K562 (cell line): ENCODE results near the gene KCTD17. TPM values are rescaled to one million over a fixed set of nuclear protein-coding genes. Genes with fewer than 3 reads are reported as not detected.

ENCODE experiments used
- ATAC-seq: fragments of 200-7000 bp; cut with Tn5 transposase; 3 replicates; pipeline ENCODE4 v1.9.1; 2020; ENCODE audit warnings: moderate library complexity
- BruUV-seq: library from RNA; stranded (reverse); fragments of 400-500 nt; replicated peaks from 2 replicates; lab custom pipeline; 2021; lab: Mats Ljungman, UMichigan
- CTCF ChIA-PET: fragments of 300-600 bp; formaldehyde crosslinking; extraction: SDS; loops from one replicate; lab custom pipeline; 2021; ENCODE audit warnings: low intra/inter-chr PET ratio; lab: Yijun Ruan, JAX
- POLR2A ChIA-PET: fragments of 300-600, 350-650 bp; sonication (Branson Sonifier 250); formaldehyde crosslinking; extraction: SDS; loops from one replicate; lab custom pipeline; 2021; ENCODE audit warnings: antibody characterized with exemption, inconsistent platforms; lab: Yijun Ruan, JAX
- DNase-seq, 4 experiments: peaks; one replicate each; pipeline versions ENCODE4 v3.0.0 to v3.0.0-alpha.2; 2011 to 2018; ENCODE audit warnings: low spot score in 3 of 4, mixed read lengths in 3 of 4; ENCODE audit errors: extremely low read depth in 1 of 4
- FAIRE-seq: peaks from 2 replicates; lab custom pipeline; 2011; peaks lifted over from hg19 to GRCh38; lab: Jason Lieb, UNC
- H2AFZ ChIP-seq: 2 replicates; pipeline ENCODE4 v1.6.0; 2011; ENCODE audit warnings: low read depth, low read length, control low read depth, inconsistent platforms
- H3K27ac ChIP-seq: fragments of 200-600 bp; 3 replicates; pipeline ENCODE4 v1.8.0; 2011; ENCODE audit warnings: low read depth, mild to moderate bottlenecking, control low read depth, inconsistent platforms, low read length, moderate library complexity, mixed read lengths; ENCODE audit errors: extremely low read depth
- H3K27me3 ChIP-seq, 2 experiments: fragments of 300-600 bp in 1 of 2; 2 replicates in 1 of 2; 3 replicates in 1 of 2; pipeline versions ENCODE4 v1.6.0 to v1.8.0; 2011; ENCODE audit warnings: inconsistent platforms in 2 of 2, low read length in 2 of 2, mild to moderate bottlenecking in 1 of 2, mixed read lengths in 1 of 2, moderate library complexity in 1 of 2; ENCODE audit not compliant: control insufficient read depth in 2 of 2, insufficient read depth in 2 of 2
- H3K36me3 ChIP-seq: fragments of 300-600 bp; 3 replicates; pipeline ENCODE4 v1.8.0; 2011; ENCODE audit warnings: mild to moderate bottlenecking, low read length, inconsistent platforms; ENCODE audit not compliant: control insufficient read depth, insufficient read depth
- H3K4me1 ChIP-seq, 2 experiments: fragments of 200-600 bp in 1 of 2; replicated peaks in 1 of 2; 2 replicates in 1 of 2; 3 replicates in 1 of 2; pipeline versions ENCODE4 v1.5.1 to v1.8.0; 2011; ENCODE audit warnings: inconsistent platforms in 2 of 2, low read length in 2 of 2, mild to moderate bottlenecking in 1 of 2, mixed read lengths in 1 of 2, moderate library complexity in 1 of 2; ENCODE audit not compliant: control insufficient read depth in 2 of 2, insufficient read depth in 2 of 2
- H3K4me2 ChIP-seq: 2 replicates; pipeline ENCODE4 v1.6.1; 2011; ENCODE audit warnings: low read length, control low read depth, inconsistent platforms, mixed read lengths; ENCODE audit not compliant: insufficient read depth
- H3K4me3 ChIP-seq: fragments of 200-600 bp; sonication (generic), shearing (Covaris generic); 2 replicates; pipeline ENCODE4 v1.5.1; 2016; ENCODE audit warnings: control low read depth, inconsistent platforms
- H3K79me2 ChIP-seq: fragments of 200-600 bp; 3 replicates; pipeline ENCODE4 v1.8.0; 2011; ENCODE audit warnings: low read length, inconsistent platforms; ENCODE audit not compliant: control insufficient read depth, insufficient read depth
- H3K9ac ChIP-seq, 2 experiments: 2 replicates each; pipeline versions ENCODE4 v1.6.0 to v1.6.1; 2011; ENCODE audit warnings: low read depth in 2 of 2, low read length in 2 of 2, control low read depth in 1 of 2, inconsistent platforms in 1 of 2, mild to moderate bottlenecking in 1 of 2, mixed read lengths in 1 of 2; ENCODE audit not compliant: insufficient read depth in 1 of 2
- H3K9me1 ChIP-seq: one replicate; pipeline ENCODE4 v1.6.0; 2011; ENCODE audit warnings: inconsistent platforms, mild to moderate bottlenecking, low read length, moderate library complexity; ENCODE audit not compliant: control insufficient read depth, insufficient read depth
- H3K9me3 ChIP-seq: replicated peaks from 2 replicates; pipeline ENCODE4 v1.5.1; 2011; ENCODE audit warnings: low read depth, low read length, inconsistent platforms; ENCODE audit not compliant: control insufficient read depth, insufficient read depth
- H4K20me1 ChIP-seq: replicated peaks from 2 replicates; pipeline ENCODE4 v1.6.1; 2011; ENCODE audit warnings: low read length, inconsistent platforms, mixed read lengths; ENCODE audit not compliant: control insufficient read depth, insufficient read depth
- BRF1 ChIP-seq: IDR thresholded peaks from 3 replicates; pipeline ENCODE4 v1.6.1; 2011; ENCODE audit warnings: borderline replicate concordance, mild to moderate bottlenecking; ENCODE audit not compliant: insufficient read length; ENCODE audit errors: extremely low read depth
- HBP1 ChIP-seq: fragments of 450-650 bp; formaldehyde crosslinking; IDR thresholded peaks from 2 replicates; pipeline ENCODE4 v1.4.0; 2022; ENCODE audit warnings: missing genetic modification characterization
- MAFF ChIP-seq: IDR thresholded peaks from 2 replicates; pipeline ENCODE4 v1.6.1; 2012; ENCODE audit warnings: low read length, improper control_type of control experiment
- MEF2D ChIP-seq: conservative IDR thresholded peaks from 2 replicates; pipeline ENCODE4 v1.6.1; 2016; ENCODE audit warnings: low read depth, missing genetic modification characterization, missing compliant biosample characterization
- PHF21A ChIP-seq: fragments of 450-650 bp; IDR thresholded peaks from 2 replicates; pipeline ENCODE4 v1.6.1; 2017; ENCODE audit warnings: low read depth, borderline replicate concordance
- POLR2H ChIP-seq: IDR thresholded peaks from 2 replicates; pipeline ENCODE4 v1.6.1; 2016; ENCODE audit warnings: missing genetic modification characterization, low read depth, mild to moderate bottlenecking, control low read depth, missing compliant biosample characterization, moderate library complexity
- PRMT5 ChIP-seq: sonication (generic); formaldehyde crosslinking; IDR thresholded peaks from 2 replicates; pipeline ENCODE4 v1.5.0; 2020; ENCODE audit warnings: missing genetic modification reagents
- RAD21 ChIP-seq, 2 experiments: fragments of 250-450 bp in 1 of 2; fragments of 450-650 bp in 1 of 2; sonication (Bioruptor Pico) in 1 of 2; formaldehyde crosslinking in 1 of 2; IDR thresholded peaks in 1 of 2; conservative IDR thresholded peaks in 1 of 2; 2 replicates each; pipeline versions ENCODE4 v1.4.0 to v1.8.0; 2020 to 2022; ENCODE audit warnings: mild to moderate bottlenecking in 2 of 2, moderate library complexity in 1 of 2
- XRCC4 ChIP-seq: IDR thresholded peaks from one replicate; pipeline ENCODE4 v1.6.1; 2011; ENCODE audit not compliant: insufficient read depth, insufficient read length; ENCODE audit errors: extremely low read depth
- ZFP30 ChIP-seq: fragments of 250-450 bp; sonication (Bioruptor Pico); IDR thresholded peaks from 2 replicates; pipeline ENCODE4 v1.8.0; 2022; ENCODE audit warnings: moderate library complexity, mild to moderate bottlenecking, inconsistent platforms, borderline replicate concordance
- ZNF316 ChIP-seq: fragments of 450-650 bp; IDR thresholded peaks from 2 replicates; pipeline ENCODE4 v1.6.1; 2016
- ZNF408 ChIP-seq: fragments of 250-450 bp; sonication (Bioruptor Pico); IDR thresholded peaks from 2 replicates; pipeline ENCODE4 v1.4.0; 2020; ENCODE audit warnings: low read depth, mild to moderate bottlenecking, moderate library complexity
- ZNF75A ChIP-seq: fragments of 450-650 bp; formaldehyde crosslinking; IDR thresholded peaks from 2 replicates; pipeline ENCODE4 v1.4.0; 2020; ENCODE audit warnings: mild to moderate bottlenecking
- WGBS: fragments of 100-300 bp; shearing (Covaris generic); methylation state at CpG from one replicate; pipeline ENCODE4 v1.1.6; 2016; ENCODE audit warnings: low coverage, mixed read lengths; ENCODE audit not compliant: insufficient coverage; ENCODE audit errors: missing lambda C conversion rate; 5-methylcytosine and 5-hydroxymethylcytosine counted together
- in situ Hi-C: fragments of 300-500 bp; cut with MboI; formaldehyde crosslinking; loops from 4 replicates; pipeline ENCODE4 v1.15.0; 2018; ENCODE audit warnings: inconsistent platforms, mixed read lengths
- intact Hi-C: fragments of 100-400 bp; cut with micrococcal nuclease; formaldehyde crosslinking; loops from 2 replicates; pipeline ENCODE4 v1.14.2; 2022
- polyA plus RNA-seq, 8 experiments: library from polyadenylated mRNA; depleted of rRNA in 4 of 8; stranded (reverse) in 5 of 8; unstranded in 3 of 8; fragments of >200 nt; fragmentation: Nextera tagmentation in 2 of 8; fragmentation: Illumina TruSeq in 1 of 8; extraction: Ambion mirVana in 2 of 8; extraction: Trizol in 1 of 8; gene quantifications; 2 replicates each; pipeline versions ENCODE4 v1.2.1 to v1.2.3, GENCODE V29; 2011 to 2014; ENCODE audit warnings: inconsistent platforms in 1 of 8, missing spikeins in 1 of 8
- total RNA-seq, 7 experiments: library from RNA; depleted of rRNA in 6 of 7; stranded (reverse); fragments of >200 nt in 6 of 7; fragmentation: Illumina TruSeq in 2 of 7; extraction: Trizol in 2 of 7; gene quantifications; 2 replicates each; pipeline versions ENCODE4 v1.2.1 to v1.2.3, GENCODE V29; 2011 to 2021; ENCODE audit warnings: low replicate concordance in 1 of 7
- TF ChIP-seq, protein P1 (sequence below), 2 experiments: fragments of 450-650 bp in 1 of 2; sonication (generic) in 1 of 2; formaldehyde crosslinking; conservative IDR thresholded peaks; 2 replicates each; pipeline versions ENCODE4 v1.4.0 to v1.8.1; 2020 to 2022; ENCODE audit warnings: mild to moderate bottlenecking in 1 of 2, missing genetic modification reagents in 1 of 2

Gene KCTD17
- total and polyA plus RNA-seq, 9 of the 15 experiments (the other 6 are each of a cell fraction or from before 2014, with no cell fraction given): 0.22 to 0.90 (median 0.49) TPM; not detected in 2

DNA sequence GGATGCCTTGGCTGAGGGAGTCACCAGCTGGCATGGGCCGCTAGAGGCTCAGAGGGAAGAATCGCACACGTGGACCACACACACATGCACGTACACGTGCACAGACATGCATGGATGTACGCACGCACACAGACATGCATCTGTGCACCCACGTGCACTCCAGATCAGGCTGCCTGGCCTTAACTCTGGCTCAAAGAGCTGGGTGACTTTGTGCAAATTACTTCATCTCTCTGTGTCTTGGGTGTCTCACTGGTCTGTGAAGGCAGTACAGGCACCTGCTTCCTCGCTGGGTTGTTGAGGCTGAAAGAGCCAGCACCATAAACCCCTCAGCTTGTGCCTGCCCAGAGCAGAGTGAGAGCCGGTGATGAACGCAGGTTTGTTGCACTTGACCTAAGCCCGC lies 29.3 kb downstream of the KCTD17 start (continued):
- TF ChIP-seq BRF1: no peak
- TF ChIP-seq HBP1 (CRISPR knock-in tag): no peak
- no peak for TF ChIP-seq PRMT5 (CRISPR knock-in tag)
- TF ChIP-seq RAD21 (CRISPR knock-in tag; conservative IDR thresholded peaks at IDR 0.05 in 1 of 2, IDR thresholded peaks at IDR 0.05 in 1 of 2): no peak
- no peak for TF ChIP-seq MAFF

- no peak overlapping the region for H3K27ac ChIP-seq
- intact Hi-C loops: no loop called here
- H3K9me1 ChIP-seq: peaks cover 4% of the 10 kb centered on the region
- H3K79me2 ChIP-seq: no peaks in the 10 kb centered on the region
- FAIRE-seq (no peak), DNase-seq (peak in 1 of 4 experiments; percentile 3), ATAC-seq (no peak)
- whole genome bisulfite sequencing: 2% methylated on average over 6 of the region's 10 CpGs
- POLR2A ChIA-PET: no interaction called here
- BruUV-seq: no TSS peak
- H3K9me3 ChIP-seq: no peaks in the 10 kb centered on the region
- H3K36me3 ChIP-seq: no peaks in the 10 kb centered on the region
- H3K4me2 ChIP-seq: no peak overlapping the region
- peaks cover 0 to 46% of the 10 kb centered on the region in 2 experiments; a peak in 2 of 5 replicates for H3K27me3 ChIP-seq
- H2AFZ ChIP-seq: no peak overlapping the region
- H4K20me1 ChIP-seq: 0 out of 2 replicates have a peak, but pooled peaks cover 9% of the 10 kb centered on the region
- in situ Hi-C loops: no loop called here
- H3K4me3 ChIP-seq: no peak overlapping the region
- H3K4me1 ChIP-seq: peaks cover 0 to 4% of the 10 kb centered on the region in 2 experiments; a peak in 1 of 5 replicates
- no peak overlapping the region for H3K9ac ChIP-seq
- CTCF ChIA-PET: no interaction called here
- TF ChIP-seq XRCC4 (no peak), MEF2D (tag) (no peak), ZFP30 (CRISPR knock-in tag) (no peak), ZNF75A (CRISPR knock-in tag) (no peak), POLR2H (tag) (no peak), ZNF316 (no peak), PHF21A (no peak), ZNF408 (CRISPR knock-in tag) (no peak)
- TF ChIP-seq, protein P1, sequence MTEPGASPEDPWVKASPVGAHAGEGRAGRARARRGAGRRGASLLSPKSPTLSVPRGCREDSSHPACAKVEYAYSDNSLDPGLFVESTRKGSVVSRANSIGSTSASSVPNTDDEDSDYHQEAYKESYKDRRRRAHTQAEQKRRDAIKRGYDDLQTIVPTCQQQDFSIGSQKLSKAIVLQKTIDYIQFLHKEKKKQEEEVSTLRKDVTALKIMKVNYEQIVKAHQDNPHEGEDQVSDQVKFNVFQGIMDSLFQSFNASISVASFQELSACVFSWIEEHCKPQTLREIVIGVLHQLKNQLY (CRISPR knock-in tag; conservative IDR thresholded peaks at IDR 0.05): no peak
These were observed 30.8 kb downstream of the KCTD17 start for GRCh38 chr22:37082251-37082873.
